IMR-90 (cell line): ENCODE measurements around the gene SRRM3. TPM values are rescaled to one million over a fixed set of nuclear protein-coding genes. Genes with fewer than 3 reads are reported as not detected.

Source experiments
- USF2 ChIP-seq: fragments of 150-350 bp; IDR thresholded peaks from 2 replicates; pipeline ENCODE4 v1.6.1; 2017; ENCODE audit warnings: mild to moderate bottlenecking, antibody characterized with exemption, low read length, low read depth
- polyA plus RNA-seq, 3 experiments: library from polyadenylated mRNA; depleted of rRNA; stranded (reverse); fragments of >200 nt; gene quantifications; 2 replicates each; pipeline ENCODE4 v1.2.3, GENCODE V29; 2012; ENCODE audit warnings: low replicate concordance in 1 of 3
- total RNA-seq: library from RNA; depleted of rRNA; stranded (reverse); fragments of >200 nt; gene quantifications from 2 replicates; pipeline ENCODE4 v1.2.3, GENCODE V29; 2012

The SRRM3 gene
- total and polyA plus RNA-seq, 2 of the 4 experiments (the other 2 are of a cell fraction): 0.18 to 2.5 TPM

GRCh38 chr7:76302347-76303201 is 100.9 kb downstream of the SRRM3 start, which contains the start of gene HSPB1 (continued):
- TF ChIP-seq USF2: no peak
